Limb (tissue), 2 donors: ENCODE results near the gene KRT73.

Source experiments
- DNase-seq, 2 donors: peaks; one replicate each; pipeline ENCODE4 v3.0.0-alpha.2; 2016; ENCODE audit errors: extremely low spot score in 2 of 2

The KRT73 gene

GRCh38 chr12:52645982-52646381 lies 27.6 kb upstream of the KRT73 start:
- DNase-seq: no peak

GRCh38 chr12:52645120-52645761 lies 26.9 kb upstream of the KRT73 start:
- DNase-seq: peak in 1 of 2 donors; percentile 11

- DNase-seq: peak in 1 of 2 donors; percentile 18
These were observed 25.7 kb upstream of the KRT73 start for GRCh38 chr12:52644078-52644415.

GRCh38 chr12:52643233-52644077 lies 25.1 kb upstream of the KRT73 start:
- DNase-seq: no peak

- no peak for DNase-seq
These were observed 23.1 kb upstream of the KRT73 start for GRCh38 chr12:52641468-52641867.

- no peak for DNase-seq
These were observed 18.9 kb upstream of the KRT73 start for GRCh38 chr12:52637299-52637698.

GRCh38 chr12:52636592-52637258 lies 18.4 kb upstream of the KRT73 start:
- peak in 1 of 2 donors; percentile 1 for DNase-seq

GRCh38 chr12:52636189-52636588 lies 17.8 kb upstream of the KRT73 start:
- DNase-seq: peak in 1 of 2 donors; percentile 12

- peak in 1 of 2 donors; percentile 37 for DNase-seq
These were observed 16.1 kb upstream of the KRT73 start for GRCh38 chr12:52634266-52635056.

- DNase-seq: peak in 1 of 2 donors; percentile 8
These were observed 15.0 kb upstream of the KRT73 start for GRCh38 chr12:52633383-52633782.

- peak in 1 of 2 donors; percentile 2 for DNase-seq
These were observed 14.3 kb upstream of the KRT73 start for GRCh38 chr12:52632656-52633055.

GRCh38 chr12:52631676-52632459 lies 13.5 kb upstream of the KRT73 start:
- DNase-seq: peak in 1 of 2 donors; percentile 7

- DNase-seq: no peak
These were observed 12.9 kb upstream of the KRT73 start for GRCh38 chr12:52631264-52631663.

- DNase-seq: no peak
These were observed 12.3 kb upstream of the KRT73 start for GRCh38 chr12:52630599-52631200.

GRCh38 chr12:52630008-52630500 lies 11.7 kb upstream of the KRT73 start:
- no peak for DNase-seq

- DNase-seq: no peak
These were observed 11.1 kb upstream of the KRT73 start for GRCh38 chr12:52629281-52630007.

GRCh38 chr12:52628841-52629240 lies 10.5 kb upstream of the KRT73 start:
- DNase-seq: no peak

GRCh38 chr12:52628111-52628507 lies 9.8 kb upstream of the KRT73 start:
- no peak for DNase-seq

- peak in 1 of 2 donors; percentile 8 for DNase-seq
These were observed 9.2 kb upstream of the KRT73 start for GRCh38 chr12:52627395-52628110.
